HEK293 (cell line): Measurements from ENCODE around the gene CYBRD1.

Source experiments
- CTCF ChIA-PET: fragments of 350-600 bp; formaldehyde crosslinking; extraction: SDS; loops from one replicate; lab custom pipeline; 2021; ENCODE audit warnings: antibody characterized with exemption; lab: Yijun Ruan, JAX
- POLR2A ChIA-PET: fragments of 300-600 bp; formaldehyde crosslinking; extraction: SDS; loops from one replicate; lab custom pipeline; 2020; ENCODE audit warnings: antibody characterized with exemption, inconsistent platforms; lab: Yijun Ruan, JAX
- H3K27ac ChIP-seq: fragments of 200-500 bp; sonication (Bioruptor generic); 2 replicates; pipeline ENCODE4 v1.5.1; 2014; ENCODE audit warnings: low read depth, low read length, control low read depth, inconsistent platforms; ENCODE audit errors: extremely low read depth
- H3K36me3 ChIP-seq, 2 experiments: fragments of 200-500 bp in 1 of 2; sonication (Bioruptor generic) in 1 of 2; 1 replicate in 1 of 2; 2 replicates in 1 of 2; pipeline ENCODE4 v1.5.1; 2014 to 2017; ENCODE audit warnings: inconsistent platforms in 2 of 2, low read length in 2 of 2; ENCODE audit not compliant: control insufficient read depth in 2 of 2, insufficient read depth in 1 of 2
- H3K4me1 ChIP-seq: fragments of 200-500 bp; sonication (Bioruptor generic); 2 replicates; pipeline ENCODE4 v1.5.1; 2014; ENCODE audit warnings: mild to moderate bottlenecking, low read length, inconsistent platforms; ENCODE audit not compliant: control insufficient read depth, insufficient read depth
- H3K4me3 ChIP-seq: 2 replicates; pipeline ENCODE4 v1.5.1; 2011; ENCODE audit warnings: low read depth, mild to moderate bottlenecking, control low read depth, low read length, moderate library complexity
- H3K9me3 ChIP-seq: fragments of 200-500 bp; sonication (Bioruptor generic); 2 replicates; pipeline ENCODE4 v1.5.1; 2014; ENCODE audit warnings: low read depth, low read length, inconsistent platforms; ENCODE audit not compliant: control insufficient read depth, insufficient read depth
- ZBTB11 ChIP-seq: fragments of 450-650 bp; formaldehyde crosslinking; conservative IDR thresholded peaks from 2 replicates; pipeline ENCODE4 v1.5.1; 2016; ENCODE audit warnings: low read depth, missing biosample characterization, missing genetic modification characterization
- ZBTB6 ChIP-seq: fragments of 450-650 bp; formaldehyde crosslinking; IDR thresholded peaks from 2 replicates; pipeline ENCODE4 v1.5.1; 2017; ENCODE audit warnings: missing biosample characterization, missing genetic modification characterization
- ZIC2 ChIP-seq: fragments of 450-650 bp; formaldehyde crosslinking; IDR thresholded peaks from 2 replicates; pipeline ENCODE4 v1.5.1; 2016; ENCODE audit warnings: missing biosample characterization, missing genetic modification characterization
- ZNF184 ChIP-seq: fragments of 450-650 bp; IDR thresholded peaks from 2 replicates; pipeline ENCODE4 v1.5.1; 2018; ENCODE audit warnings: missing biosample characterization, mild to moderate bottlenecking, missing genetic modification characterization
- ZNF248 ChIP-seq: fragments of 450-650 bp; formaldehyde crosslinking; IDR thresholded peaks from 2 replicates; pipeline ENCODE4 v1.5.1; 2017; ENCODE audit warnings: missing biosample characterization, missing genetic modification characterization
- ZNF362 ChIP-seq: fragments of 450-650 bp; formaldehyde crosslinking; IDR thresholded peaks from 2 replicates; pipeline ENCODE4 v1.5.1; 2016; ENCODE audit warnings: missing biosample characterization, missing genetic modification characterization
- ZNF398 ChIP-seq: fragments of 450-650 bp; formaldehyde crosslinking; IDR thresholded peaks from 2 replicates; pipeline ENCODE4 v1.5.1; 2017; ENCODE audit warnings: missing biosample characterization, missing genetic modification characterization
- ZNF510 ChIP-seq: fragments of 450-650 bp; formaldehyde crosslinking; IDR thresholded peaks from 2 replicates; pipeline ENCODE4 v1.5.1; 2018; ENCODE audit warnings: mild to moderate bottlenecking, missing genetic modification characterization, missing biosample characterization; ENCODE audit not compliant: insufficient replicate concordance
- ZNF600 ChIP-seq: fragments of 450-650 bp; formaldehyde crosslinking; IDR thresholded peaks from 2 replicates; pipeline ENCODE4 v1.5.1; 2016; ENCODE audit warnings: missing biosample characterization, missing genetic modification characterization
- ZNF621 ChIP-seq: fragments of 450-650 bp; formaldehyde crosslinking; IDR thresholded peaks from 2 replicates; pipeline ENCODE4 v1.5.1; 2017; ENCODE audit warnings: missing biosample characterization, missing genetic modification characterization
- ZNF677 ChIP-seq: fragments of 450-650 bp; IDR thresholded peaks from 2 replicates; pipeline ENCODE4 v1.5.0; 2018; ENCODE audit warnings: missing biosample characterization, mild to moderate bottlenecking, missing genetic modification characterization, moderate library complexity
- ZNF777 ChIP-seq: fragments of 450-650 bp; formaldehyde crosslinking; IDR thresholded peaks from 2 replicates; pipeline ENCODE4 v1.5.1; 2017; ENCODE audit warnings: missing biosample characterization, missing genetic modification characterization, borderline replicate concordance
- ZNF791 ChIP-seq: fragments of 450-650 bp; formaldehyde crosslinking; IDR thresholded peaks from 2 replicates; pipeline ENCODE4 v1.5.1; 2016; ENCODE audit warnings: missing biosample characterization, missing genetic modification characterization
- ZNF830 ChIP-seq: fragments of 450-650 bp; IDR thresholded peaks from 2 replicates; pipeline ENCODE4 v1.5.0; 2018; ENCODE audit warnings: missing biosample characterization, missing genetic modification characterization, low read depth, mild to moderate bottlenecking, moderate library complexity
- ZNF837 ChIP-seq: fragments of 450-650 bp; formaldehyde crosslinking; IDR thresholded peaks from 2 replicates; pipeline ENCODE4 v1.5.1; 2016; ENCODE audit warnings: missing biosample characterization, missing genetic modification characterization
- ZSCAN5A ChIP-seq: fragments of 450-650 bp; formaldehyde crosslinking; IDR thresholded peaks from 2 replicates; pipeline ENCODE4 v1.5.1; 2016; ENCODE audit warnings: missing biosample characterization, missing genetic modification characterization

CYBRD1 gene

GRCh38 chr2:171587567-171587966 is 65.3 kb downstream of the CYBRD1 start:
- POLR2A ChIA-PET, result interaction anchor here (0.6 kb wide), 1 partner anchor 558 kb away, joined by 4 read pairs; no protein-coding TSS in a partner anchor
- Histone ChIP-seq H3K4me1 (no peaks in the 10 kb centered on the region), H3K27ac (no peak overlapping the region), H3K36me3 (no peaks in the 10 kb centered on the region), H3K9me3 (no peaks in the 10 kb centered on the region), H3K4me3 (no peak overlapping the region)
- no peak for TF ChIP-seq ZNF398 (tag by site-specific recombination)
- no peak for TF ChIP-seq ZNF677
- no peak for TF ChIP-seq ZNF600
- TF ChIP-seq ZNF777 (tag by site-specific recombination), result no peak
- TF ChIP-seq ZNF362, result no peak
- no peak for TF ChIP-seq ZBTB11 (tag by site-specific recombination)
- no peak for TF ChIP-seq ZSCAN5A
- no peak for TF ChIP-seq ZIC2 (tag by site-specific recombination)
- no peak for TF ChIP-seq ZNF837
- TF ChIP-seq ZNF248 (tag by site-specific recombination), result no peak
- no peak for TF ChIP-seq ZNF510 (tag by site-specific recombination)
- TF ChIP-seq ZNF621 (tag by site-specific recombination), result no peak
- TF ChIP-seq ZBTB6, result no peak
- TF ChIP-seq ZNF791, result no peak
- CTCF ChIA-PET, result interaction anchor here (0.9 to 4.2 kb wide), 3 partner anchors 11 to 540 kb away, joined by 4 to 31 read pairs (median 4); no protein-coding TSS in a partner anchor

- H3K27ac ChIP-seq, result no peak overlapping the region
- no peaks in the 10 kb centered on the region for H3K9me3 ChIP-seq
- no peak overlapping the region for H3K4me3 ChIP-seq
- TF ChIP-seq ZNF830 (tag by site-specific recombination) (no peak), ZNF184 (peak; percentile 97)
- TF ChIP-seq, all 188 proteins: peak for 1
- no peaks in the 10 kb centered on the region for H3K4me1 ChIP-seq
- POLR2A ChIA-PET, result no interaction called here
- CTCF ChIA-PET, result interaction anchor here (0.5 to 4.2 kb wide), 7 partner anchors 8 to 539 kb away, joined by 3 to 31 read pairs (median 3); no protein-coding TSS in a partner anchor
- H3K36me3 ChIP-seq, result no peaks in the 10 kb centered on the region
Measured at GRCh38 chr2:171590116-171590515, 67.8 kb downstream of the CYBRD1 start.
